BLaER1 (cell line): ENCODE data around the gene TPRN.

Experiments
- H3K27ac ChIP-seq: shearing (Covaris generic); formaldehyde crosslinking; 2 replicates; pipeline ENCODE4 v1.8.1; 2022
- H3K27me3 ChIP-seq: shearing (Covaris generic); formaldehyde crosslinking; 2 replicates; pipeline ENCODE4 v1.8.1; 2022
- H3K36me3 ChIP-seq: shearing (Covaris generic); formaldehyde crosslinking; 2 replicates; pipeline ENCODE4 v1.8.1; 2022
- H3K4me1 ChIP-seq: shearing (Covaris generic); formaldehyde crosslinking; 2 replicates; pipeline ENCODE4 v1.8.1; 2022
- H3K4me2 ChIP-seq: shearing (Covaris generic); formaldehyde crosslinking; 2 replicates; pipeline ENCODE4 v1.8.1; 2022
- H3K4me3 ChIP-seq: shearing (Covaris generic); formaldehyde crosslinking; 2 replicates; pipeline ENCODE4 v1.8.1; 2022
- H3K9ac ChIP-seq: shearing (Covaris generic); formaldehyde crosslinking; 2 replicates; pipeline ENCODE4 v1.8.1; 2022
- H3K9me3 ChIP-seq: shearing (Covaris generic); formaldehyde crosslinking; 2 replicates; pipeline ENCODE4 v1.8.1; 2022
- H4K20me1 ChIP-seq: shearing (Covaris generic); formaldehyde crosslinking; 2 replicates; pipeline ENCODE4 v1.8.1; 2022
- Cebpa-rat ChIP-seq: shearing (Covaris generic); IDR thresholded peaks from 2 replicates; pipeline ENCODE4 v1.8.1; 2022

Gene TPRN

GRCh38 chr9:137146527-137146918, 54.0 kb downstream of the TPRN start:
- peaks cover 1% of the 10 kb centered on the region; the same call in 1 of the 2 replicates for H4K20me1 ChIP-seq
- no peak overlapping the region for H3K4me2 ChIP-seq
- H3K27ac ChIP-seq: no peak overlapping the region
- H3K27me3 ChIP-seq: peaks cover 14% of the 10 kb centered on the region; the same call in 1 of the 2 replicates
- no peaks in the 10 kb centered on the region for H3K9me3 ChIP-seq
- no peak overlapping the region for H3K4me3 ChIP-seq
- H3K4me1 ChIP-seq: peaks cover 41% of the 10 kb centered on the region
- no peak for TF ChIP-seq Cebpa-rat
- H3K36me3 ChIP-seq: no peaks in the 10 kb centered on the region
- H3K9ac ChIP-seq: no peak overlapping the region

- no peak overlapping the region for H3K4me2 ChIP-seq
- no peak for TF ChIP-seq Cebpa-rat
- H3K4me1 ChIP-seq: peaks cover 38% of the 10 kb centered on the region
- no peaks in the 10 kb centered on the region for H3K36me3 ChIP-seq
- peaks cover 7% of the 10 kb centered on the region; the same call in 1 of the 2 replicates for H4K20me1 ChIP-seq
- H3K9ac ChIP-seq: no peak overlapping the region
- peaks cover 20% of the 10 kb centered on the region; the same call in 1 of the 2 replicates for H3K27me3 ChIP-seq
- no peaks in the 10 kb centered on the region for H3K9me3 ChIP-seq
- no peak overlapping the region for H3K27ac ChIP-seq
- no peak overlapping the region for H3K4me3 ChIP-seq
Measured at GRCh38 chr9:137145731-137146526, 54.6 kb downstream of the TPRN start.

GRCh38 chr9:137143459-137143858, 57.1 kb downstream of the TPRN start:
- no peak for TF ChIP-seq Cebpa-rat

GRCh38 chr9:137141976-137142936, 58.3 kb downstream of the TPRN start:
- peaks cover 55% of the 10 kb centered on the region for H3K27me3 ChIP-seq
- H3K9ac ChIP-seq: no peak overlapping the region
- H3K4me3 ChIP-seq: no peak overlapping the region
- H3K4me1 ChIP-seq: peaks cover 28% of the 10 kb centered on the region
- H3K9me3 ChIP-seq: no peaks in the 10 kb centered on the region
- H4K20me1 ChIP-seq: peaks cover 31% of the 10 kb centered on the region
- no peak overlapping the region for H3K4me2 ChIP-seq
- no peaks in the 10 kb centered on the region for H3K36me3 ChIP-seq
- H3K27ac ChIP-seq: no peak overlapping the region
- no peak for TF ChIP-seq Cebpa-rat

More at GRCh38 chr9:137143459-137143858, 57.1 kb downstream of the TPRN start:
- no peak overlapping the region for H3K9ac ChIP-seq
- H3K27ac ChIP-seq: no peak overlapping the region
- no peak overlapping the region for H3K4me2 ChIP-seq
- peaks cover 43% of the 10 kb centered on the region for H3K27me3 ChIP-seq
- no peaks in the 10 kb centered on the region for H3K36me3 ChIP-seq
- H3K4me1 ChIP-seq: peaks cover 30% of the 10 kb centered on the region
- H4K20me1 ChIP-seq: peaks cover 27% of the 10 kb centered on the region
- no peaks in the 10 kb centered on the region for H3K9me3 ChIP-seq
- H3K4me3 ChIP-seq: no peak overlapping the region
